Astrocyte of the cerebellum (primary cell): Measurements from ENCODE around the gene EDIL3.

Source experiments
- DNase-seq: peaks from one replicate; pipeline ENCODE4 v3.0.0-alpha.2; 2011; ENCODE audit warnings: low read depth
- H3K4me3 ChIP-seq: 2 replicates; pipeline ENCODE4 v1.5.1; 2011; ENCODE audit warnings: mild to moderate bottlenecking, low read depth, low read length, moderate library complexity
- CTCF ChIP-seq: IDR thresholded peaks from 2 replicates; pipeline ENCODE4 v1.5.1; 2012; ENCODE audit warnings: low read length, low read depth, moderate library complexity, mild to moderate bottlenecking; ENCODE audit errors: missing control alignments
- in situ Hi-C: cut with HindIII; loops from 2 replicates; pipeline ENCODE4 v1.10.0; 2017; ENCODE audit warnings: low sequenced_read_pairs

Gene EDIL3

GRCh38 chr5:84292788-84293653 is 91.7 kb downstream of the EDIL3 start:
- H3K4me3 ChIP-seq = no peak overlapping the region
- in situ Hi-C loops = no loop called here
- no peak for TF ChIP-seq CTCF
- DNase-seq = no peak

GRCh38 chr5:84292000-84292642 is 92.6 kb downstream of the EDIL3 start:
- in situ Hi-C loops = no loop called here
- no peak for TF ChIP-seq CTCF
- no peak overlapping the region for H3K4me3 ChIP-seq
- DNase-seq = no peak

- DNase-seq = no peak
- H3K4me3 ChIP-seq = no peak overlapping the region
- in situ Hi-C loops = no loop called here
- no peak for TF ChIP-seq CTCF
Observed at GRCh38 chr5:84290673-84291072, 94.0 kb downstream of the EDIL3 start.

GRCh38 chr5:84290161-84290560 is 94.5 kb downstream of the EDIL3 start:
- TF ChIP-seq CTCF = no peak
- in situ Hi-C loops = no loop called here
- DNase-seq = no peak
- no peak overlapping the region for H3K4me3 ChIP-seq

GRCh38 chr5:84287951-84288350 is 96.7 kb downstream of the EDIL3 start:
- TF ChIP-seq CTCF = no peak
- no peak overlapping the region for H3K4me3 ChIP-seq
- DNase-seq = peak; percentile 83
- in situ Hi-C loops = no loop called here

- no peak for DNase-seq
- no peak for TF ChIP-seq CTCF
- no peak overlapping the region for H3K4me3 ChIP-seq
- in situ Hi-C loops = no loop called here
Observed at GRCh38 chr5:84286662-84287061, 98.0 kb downstream of the EDIL3 start.
